Suppressor macrophage (primary cell): ENCODE results near the gene GID8.

Experiments used
- DNase-seq, 4 experiments: peaks; one replicate each; pipeline ENCODE4 v3.0.0-alpha.2; 2020 to 2022

The GID8 gene

DNA sequence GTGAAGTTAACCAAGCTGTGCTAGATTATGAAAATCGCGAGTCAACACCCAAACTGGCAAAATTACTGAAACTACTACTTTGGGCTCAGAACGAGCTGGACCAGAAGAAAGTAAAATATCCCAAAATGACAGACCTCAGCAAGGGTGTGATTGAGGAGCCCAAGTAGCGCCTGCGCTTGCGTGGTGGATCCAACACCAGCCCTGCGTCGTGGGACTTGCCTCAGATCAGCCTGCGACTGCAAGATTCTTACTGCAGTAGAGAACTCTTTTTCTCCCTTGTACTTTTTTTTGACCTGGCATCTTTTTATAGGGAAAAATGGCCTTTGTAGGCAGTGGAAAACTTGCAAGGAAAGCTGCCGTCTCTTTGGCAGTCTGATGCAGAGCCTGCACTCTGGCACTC, 6.8 kb downstream of the GID8 start:
- no peak for DNase-seq

DNA sequence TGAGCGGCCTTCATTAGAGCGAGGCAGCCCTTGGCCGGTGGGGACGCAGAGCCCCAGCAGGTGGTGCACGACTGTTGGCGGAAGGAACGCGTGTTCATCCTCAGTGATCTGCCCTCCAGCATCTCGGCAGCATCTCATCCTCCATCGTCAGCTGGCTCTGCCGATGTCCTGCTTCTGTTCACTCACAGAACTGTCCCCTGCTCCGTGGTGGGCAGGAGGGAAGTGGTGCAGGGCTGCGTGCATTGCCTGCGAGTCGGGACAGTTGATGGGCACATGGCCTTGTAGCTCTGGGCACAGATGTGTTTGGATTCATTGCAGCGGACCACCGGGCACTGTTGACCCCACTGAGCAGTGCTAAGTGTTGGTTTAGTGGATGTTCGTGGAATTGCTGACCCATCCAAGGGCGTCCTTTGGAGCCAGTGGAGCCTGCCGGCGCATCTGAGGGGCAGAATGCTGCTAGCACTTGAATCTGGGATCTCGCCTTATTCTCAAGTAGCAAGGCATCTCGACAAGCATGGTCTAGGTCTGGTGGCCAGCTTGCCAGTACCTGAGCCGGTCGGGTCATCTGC, 7.9 kb downstream of the GID8 start:
- no peak for DNase-seq

DNA sequence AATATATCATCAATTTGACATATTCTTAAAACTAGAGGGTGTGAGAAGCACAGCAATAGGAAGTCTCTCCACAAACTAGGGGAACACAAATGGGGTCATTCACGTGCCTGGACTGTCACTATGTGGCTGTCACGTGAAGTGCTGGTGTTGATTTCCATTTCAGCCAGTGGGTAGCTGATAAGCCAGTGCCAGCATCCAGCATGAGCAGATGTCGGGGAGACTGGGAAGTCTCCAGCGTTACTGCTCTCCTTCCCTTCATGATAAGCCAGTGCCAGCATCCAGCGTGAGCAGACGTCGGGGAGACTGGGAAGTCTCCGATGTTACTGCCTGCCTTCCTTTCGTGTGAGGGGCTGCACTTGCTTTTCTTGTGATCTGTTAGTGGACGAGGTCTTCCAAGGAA, 9.0 kb downstream of the GID8 start:
- DNase-seq: peak in 1 of 4 experiments; percentile 1

DNA sequence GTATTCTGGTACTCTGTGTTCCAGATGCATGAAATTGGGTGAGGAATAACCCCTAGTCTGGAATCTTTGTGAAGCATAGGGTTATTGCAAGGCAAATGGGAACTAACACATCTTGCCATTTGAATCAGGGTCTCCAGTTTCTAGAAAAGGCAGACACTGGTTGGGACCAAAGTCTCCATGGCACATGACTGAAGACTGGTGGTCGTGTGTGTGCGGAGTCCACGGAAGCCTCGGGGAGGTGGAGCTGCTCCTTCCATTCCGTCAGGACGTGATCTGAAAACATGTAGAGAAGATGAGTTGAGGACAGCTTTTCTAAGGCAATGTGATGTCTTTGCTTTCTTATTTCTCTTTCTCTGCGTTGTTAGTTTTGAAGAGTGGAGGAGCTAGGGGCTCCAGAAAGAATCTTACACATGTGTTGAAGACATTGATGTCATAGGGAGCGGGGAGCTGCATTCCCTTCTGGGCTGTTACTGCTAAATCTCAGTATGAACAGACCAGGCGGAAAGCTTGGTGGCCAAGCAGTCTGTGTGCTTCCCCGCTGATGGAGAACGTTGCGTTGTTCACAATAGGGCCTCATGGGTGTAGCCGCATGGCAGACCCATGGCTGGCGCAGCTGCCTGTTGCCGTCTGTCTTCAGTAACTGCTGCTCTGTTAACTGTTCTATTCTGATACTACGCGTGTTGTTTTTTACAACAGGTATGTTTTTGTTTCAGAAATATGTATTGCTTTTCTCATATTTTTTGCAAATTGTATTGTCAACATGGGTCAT, 9.8 kb downstream of the GID8 start:
- peak in 1 of 4 experiments; percentile 1 for DNase-seq

DNA sequence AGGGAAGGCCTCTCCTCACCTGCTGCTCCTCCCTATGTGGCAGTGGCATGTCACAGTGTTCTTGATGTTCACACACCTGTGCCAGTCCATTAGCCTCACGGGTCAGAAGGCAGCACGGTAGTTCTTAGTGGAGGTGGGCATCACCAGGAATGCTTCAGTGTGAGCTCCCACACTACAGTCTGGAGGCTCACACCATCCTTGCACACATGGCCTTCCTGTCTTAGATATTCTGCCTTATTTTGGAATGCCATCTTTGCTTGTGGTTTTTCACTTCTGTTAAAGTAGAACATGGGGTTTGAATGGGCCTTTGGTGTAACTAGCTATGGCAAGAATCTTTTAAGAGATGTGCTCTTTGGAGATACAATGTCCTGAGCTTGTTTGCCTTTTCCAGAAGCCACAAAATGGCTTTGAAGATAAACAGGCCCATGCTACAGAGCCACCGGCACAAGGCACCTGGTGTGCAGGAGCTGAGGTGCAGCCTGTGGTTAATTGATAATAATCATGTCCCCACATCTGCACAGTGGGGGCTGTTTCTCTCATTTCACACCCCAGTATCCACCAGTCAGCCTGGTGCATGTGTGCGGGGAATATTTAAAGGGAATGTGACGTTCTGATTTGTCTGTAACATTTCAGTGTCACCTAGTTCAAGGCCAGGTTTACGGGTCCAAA, 11.3 kb downstream of the GID8 start:
- peak in 1 of 4 experiments; percentile 0 for DNase-seq

DNA sequence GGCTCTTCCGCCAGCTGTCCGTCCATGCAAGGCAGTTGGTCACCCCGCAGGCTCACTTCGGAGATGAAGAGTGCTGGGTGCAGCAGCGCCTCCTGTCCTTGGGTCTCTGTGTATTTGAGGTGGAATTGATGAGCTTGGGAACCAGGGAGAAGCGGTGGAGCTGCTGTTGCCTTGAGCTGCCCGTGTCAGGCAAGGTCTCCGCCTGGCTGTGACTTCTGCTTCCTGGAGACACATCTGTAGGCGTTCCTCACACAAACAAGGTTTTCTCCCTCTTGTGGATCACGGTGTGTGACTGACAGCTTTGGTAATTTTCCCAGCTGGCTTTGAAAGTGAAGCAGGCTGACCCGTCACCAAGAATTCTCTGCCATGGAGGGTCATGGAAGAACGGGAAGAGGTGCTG, 12.0 kb downstream of the GID8 start:
- peak; percentile 29 to 60 (median 50) for DNase-seq

DNA sequence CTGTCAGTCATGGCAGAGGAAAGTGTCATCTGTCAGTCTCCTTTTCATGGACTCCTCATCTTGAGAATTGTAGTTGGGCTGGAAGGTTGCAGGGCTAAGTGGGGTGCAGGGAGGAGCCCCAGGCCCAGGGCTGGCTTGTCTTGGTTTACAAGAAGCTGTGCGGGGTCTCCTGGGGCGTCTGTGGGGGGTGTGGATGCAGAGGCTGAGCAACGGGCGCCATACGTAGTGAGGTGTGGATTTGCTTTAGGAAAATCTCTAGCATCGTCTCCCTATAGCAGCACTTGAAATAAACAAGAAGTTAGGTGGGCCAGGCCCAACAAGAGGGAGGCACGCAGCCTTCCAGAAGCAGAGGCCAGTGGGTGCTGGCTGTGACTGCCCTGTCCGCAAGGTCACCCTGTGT, 12.8 kb downstream of the GID8 start:
- no peak for DNase-seq

DNA sequence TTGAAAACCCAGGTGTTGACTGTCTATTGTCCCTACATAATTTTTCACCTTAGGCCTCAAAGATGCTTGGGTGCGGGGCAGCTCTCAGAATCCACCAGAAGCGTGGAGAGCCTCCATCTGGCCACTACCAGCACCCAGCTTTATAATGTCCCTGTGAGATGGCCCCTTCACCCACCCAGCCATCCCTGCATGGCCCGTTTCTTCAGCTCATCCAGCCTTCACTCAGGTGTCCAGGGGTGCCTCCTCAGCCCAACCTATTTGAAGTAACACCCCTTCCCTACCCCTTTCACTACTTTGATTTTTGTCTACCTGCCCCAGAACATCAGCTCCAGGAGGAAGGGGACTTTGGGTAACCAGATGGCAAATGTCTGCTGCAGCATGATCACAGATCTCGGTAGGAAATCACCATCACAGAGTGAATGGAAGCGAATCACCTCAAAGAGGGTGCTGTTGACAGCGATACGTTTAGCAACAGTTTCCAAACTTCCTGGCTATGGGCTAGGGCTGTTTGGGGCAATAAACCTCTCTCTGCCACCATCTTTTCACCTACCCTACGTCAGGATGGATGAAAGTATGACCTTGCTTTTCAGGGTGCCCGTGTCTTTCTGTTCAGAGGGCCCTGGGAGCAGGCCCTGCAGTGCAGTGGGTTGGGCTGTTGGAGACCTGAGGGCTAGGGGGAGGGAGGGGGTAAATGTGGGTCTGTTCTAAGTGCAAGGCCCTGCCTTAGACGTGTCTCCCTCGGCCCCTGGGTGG, 13.4 kb downstream of the GID8 start:
- DNase-seq: peak in 1 of 4 experiments; percentile 1

DNA sequence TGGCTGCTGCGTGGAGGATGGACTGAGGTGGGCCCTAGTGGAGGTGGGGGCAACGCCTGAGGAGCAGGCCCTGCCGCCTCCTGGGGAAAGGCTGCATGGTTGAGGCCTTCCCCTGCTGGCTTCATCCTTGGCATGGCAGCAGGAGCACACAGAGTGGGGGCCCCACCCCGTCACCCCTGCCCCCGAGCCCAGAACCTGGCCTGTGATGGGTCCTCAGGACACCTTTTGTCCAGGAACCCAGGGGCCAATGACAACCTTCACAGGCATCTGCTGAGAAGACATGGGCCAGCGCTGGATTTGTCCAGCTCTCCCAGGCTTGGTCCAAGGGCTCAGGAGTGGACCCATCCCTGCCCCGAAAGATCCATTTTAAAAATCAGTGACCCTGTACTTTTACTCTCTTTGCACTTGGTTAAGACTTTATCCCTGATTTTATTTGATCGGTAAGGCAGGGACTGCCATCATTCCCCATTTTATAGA, 14.0 kb downstream of the GID8 start:
- no peak for DNase-seq

DNA sequence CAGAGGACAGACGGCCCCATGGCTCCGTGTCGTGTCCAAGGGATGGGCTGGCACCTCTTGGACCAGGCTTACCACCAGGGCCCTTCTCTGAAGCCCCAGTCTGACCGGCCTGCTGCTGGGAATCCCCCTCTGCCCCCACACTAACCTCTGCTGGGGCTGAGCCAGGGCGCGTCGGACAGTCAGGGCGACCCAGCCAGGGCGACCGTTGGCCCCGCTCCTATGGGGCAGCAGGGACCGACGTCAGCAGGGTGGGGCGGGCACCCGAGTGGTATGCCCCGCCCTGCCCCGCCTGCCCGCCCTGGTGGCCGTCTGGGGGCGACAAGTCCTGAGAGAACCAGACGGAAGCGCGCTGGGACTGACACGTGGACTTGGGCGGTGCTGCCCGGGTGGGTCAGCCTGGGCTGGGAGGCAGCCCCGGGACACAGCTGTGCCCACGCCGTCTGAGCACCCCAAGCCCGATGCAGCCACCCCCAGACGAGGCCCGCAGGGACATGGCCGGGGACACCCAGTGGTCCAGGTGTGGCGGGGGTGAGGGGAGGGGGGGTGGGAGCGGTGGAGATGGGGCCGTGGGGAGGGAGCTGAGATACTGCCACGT, 14.5 kb downstream of the GID8 start, which contains the start of gene SLC17A9:
Gene SLC17A9 (plus strand): TSS at position 337 of the 595 bp plus-strand sequence. CDS start 122 bp downstream, at position 459.
- peak; percentile 93 to 97 (median 96) for DNase-seq

DNA sequence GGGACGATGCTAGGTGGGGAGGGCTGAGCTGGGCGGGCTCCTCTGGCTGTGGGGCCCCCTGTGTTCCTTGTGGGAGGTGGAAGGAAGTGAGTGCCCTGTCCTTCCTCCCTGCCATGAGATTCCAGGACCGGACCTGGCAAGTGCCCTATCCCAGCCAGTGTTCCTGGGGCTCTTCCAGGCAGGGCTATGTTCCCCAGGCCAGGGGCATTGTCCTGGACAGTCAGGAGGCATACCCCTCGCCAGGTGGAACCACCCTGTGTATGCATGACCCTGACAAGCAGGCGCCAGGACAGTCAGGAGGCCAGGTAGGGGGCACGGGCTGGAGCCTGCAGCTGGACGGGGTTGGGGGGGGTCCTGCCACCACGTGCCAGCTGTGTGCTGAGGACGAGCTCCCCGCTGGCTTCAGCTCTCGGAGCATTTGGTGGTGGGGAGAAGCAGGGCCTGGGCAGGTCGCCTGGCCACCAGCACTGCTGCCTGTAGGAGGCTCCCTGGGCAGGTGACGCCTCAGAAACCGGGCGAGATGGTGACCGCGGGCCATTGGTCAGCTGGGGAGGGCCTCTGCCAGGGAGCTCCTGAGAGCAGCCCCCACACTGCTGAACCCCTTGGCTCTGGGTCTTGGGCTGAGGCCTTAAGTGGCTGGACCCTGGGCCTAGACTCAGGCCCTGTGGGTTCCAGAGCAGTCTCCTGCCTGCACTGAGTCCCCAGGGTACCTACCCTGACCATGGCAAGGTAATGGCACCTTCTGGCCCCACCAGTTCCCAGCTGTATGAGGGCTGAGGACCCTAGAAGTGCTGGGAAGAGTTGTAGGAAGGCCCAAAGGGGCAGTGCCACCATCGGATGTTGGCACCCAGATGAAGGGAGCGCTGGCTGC, 15.3 kb downstream of the GID8 start:
- peak in 3 of 4 experiments; percentile 21 to 50 (median 31) for DNase-seq

DNA sequence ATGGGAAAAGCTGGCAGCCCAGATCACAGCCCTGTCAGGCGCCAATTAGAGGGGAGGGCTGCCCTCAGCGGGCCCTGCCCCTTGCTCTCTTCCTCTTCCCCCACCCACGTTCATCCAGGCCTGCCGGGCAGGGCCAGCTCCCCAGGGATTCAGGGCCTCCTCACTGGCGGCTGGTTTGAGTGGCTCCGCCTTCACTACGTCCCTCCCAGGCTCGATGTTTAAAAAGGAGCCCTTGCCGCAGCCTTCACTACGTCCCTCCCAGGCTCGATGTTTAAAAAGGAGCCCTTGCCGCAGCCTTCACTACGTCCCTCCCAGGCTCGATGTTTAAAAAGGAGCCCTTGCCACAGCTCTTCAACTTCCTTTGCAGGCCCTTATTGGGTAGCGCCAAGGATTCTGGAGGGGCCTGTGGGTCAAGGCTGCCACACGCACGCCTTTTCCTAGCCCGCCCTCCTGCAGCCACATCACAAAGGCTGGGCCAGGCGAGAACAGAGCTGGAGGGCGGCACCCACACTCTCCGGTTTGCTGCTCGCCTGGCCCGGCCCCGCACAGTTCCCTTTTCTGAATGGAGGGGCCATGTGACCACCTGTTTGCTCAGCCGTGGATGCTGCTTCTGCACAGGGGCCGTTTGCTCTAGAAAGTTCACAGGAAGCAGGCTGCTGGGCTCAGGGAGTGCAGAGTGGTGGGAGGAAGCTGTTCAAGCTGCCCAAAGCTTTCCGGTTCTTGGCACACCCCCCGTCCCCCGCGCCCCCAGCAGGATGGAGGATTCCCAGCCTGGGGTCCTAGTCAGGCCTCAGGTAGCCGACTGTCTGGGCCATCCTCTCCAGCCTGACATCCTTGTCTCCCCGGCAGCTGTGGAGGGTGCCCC, 16.1 kb downstream of the GID8 start:
- peak; percentile 94 to 97 (median 96) for DNase-seq

DNA sequence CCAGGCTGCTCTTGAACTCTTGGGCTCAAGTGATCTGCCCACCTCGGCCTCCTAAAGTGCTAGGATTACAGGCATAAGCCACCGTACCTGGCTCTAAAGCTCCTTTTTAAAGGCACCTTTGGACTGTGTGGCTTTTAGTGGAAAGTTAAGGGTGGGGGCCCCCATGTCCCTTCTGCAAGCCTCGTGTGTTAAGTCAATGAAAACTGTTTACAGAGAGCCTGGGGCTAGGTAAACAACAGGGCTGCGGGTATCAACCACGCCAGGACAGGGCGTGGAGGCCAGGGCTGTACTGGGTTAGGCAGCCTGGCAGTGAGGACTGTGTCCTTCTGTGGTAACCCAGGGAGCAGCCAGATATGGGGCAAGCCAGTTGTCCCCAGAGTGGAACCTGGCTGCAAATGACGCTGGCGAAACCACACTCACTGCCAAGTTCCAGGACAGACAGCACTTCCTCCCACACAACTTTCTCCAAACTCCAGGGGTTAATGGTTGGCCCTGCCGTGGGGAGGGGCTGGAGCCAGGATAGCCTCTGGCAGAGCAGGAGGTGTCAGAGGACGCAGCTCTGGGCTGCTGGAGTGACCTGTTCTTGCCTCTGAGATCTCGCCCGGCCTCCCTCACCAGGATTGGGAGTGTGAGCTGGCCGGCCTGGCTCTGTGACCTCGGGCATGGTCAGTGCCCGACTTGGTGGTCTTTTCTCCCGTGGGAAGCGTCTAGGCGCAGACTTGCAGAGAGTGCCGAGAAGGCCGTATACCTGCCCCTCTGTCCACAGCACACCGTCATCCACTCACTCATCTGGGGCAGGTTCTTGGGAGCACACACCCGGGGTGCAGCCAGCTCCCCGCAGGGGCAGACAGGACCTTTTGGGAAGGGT, 17.8 kb downstream of the GID8 start:
- peak in 3 of 4 experiments; percentile 13 to 31 (median 16) for DNase-seq

DNA sequence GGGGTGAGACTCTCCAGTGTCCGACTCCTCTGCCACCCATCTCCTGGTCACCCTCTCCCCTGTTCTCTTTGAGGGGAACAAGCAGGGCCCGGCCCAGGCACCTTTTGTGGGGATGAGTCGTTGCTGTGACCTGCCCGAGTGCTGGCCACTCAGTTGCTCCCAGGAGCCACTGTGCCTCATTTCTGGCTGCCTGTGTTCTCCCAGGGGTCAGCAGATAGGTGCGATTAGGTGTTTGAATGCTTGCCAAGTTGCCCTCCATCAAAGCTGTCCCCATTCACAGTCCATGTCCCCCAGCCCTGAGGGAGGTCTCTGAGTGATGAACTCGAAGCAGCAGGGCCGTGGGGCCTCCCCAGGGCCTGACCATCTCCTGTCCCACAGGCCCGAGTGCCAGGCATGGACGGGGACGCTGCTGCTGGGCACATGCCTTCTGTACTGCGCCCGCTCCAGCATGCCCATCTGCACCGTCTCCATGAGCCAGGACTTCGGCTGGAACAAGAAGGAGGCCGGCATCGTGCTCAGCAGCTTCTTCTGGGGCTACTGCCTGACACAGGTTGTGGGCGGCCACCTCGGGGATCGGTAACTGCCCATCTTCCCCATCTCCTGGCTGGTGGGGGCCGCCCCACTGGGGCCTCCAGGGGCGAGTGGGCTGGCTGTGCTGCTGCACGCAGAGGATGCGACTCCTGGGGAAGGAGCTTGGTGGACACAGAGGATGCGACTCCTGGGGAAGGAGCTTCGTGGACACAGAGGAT, 18.6 kb downstream of the GID8 start:
- DNase-seq: peak in 1 of 4 experiments; percentile 1

DNA sequence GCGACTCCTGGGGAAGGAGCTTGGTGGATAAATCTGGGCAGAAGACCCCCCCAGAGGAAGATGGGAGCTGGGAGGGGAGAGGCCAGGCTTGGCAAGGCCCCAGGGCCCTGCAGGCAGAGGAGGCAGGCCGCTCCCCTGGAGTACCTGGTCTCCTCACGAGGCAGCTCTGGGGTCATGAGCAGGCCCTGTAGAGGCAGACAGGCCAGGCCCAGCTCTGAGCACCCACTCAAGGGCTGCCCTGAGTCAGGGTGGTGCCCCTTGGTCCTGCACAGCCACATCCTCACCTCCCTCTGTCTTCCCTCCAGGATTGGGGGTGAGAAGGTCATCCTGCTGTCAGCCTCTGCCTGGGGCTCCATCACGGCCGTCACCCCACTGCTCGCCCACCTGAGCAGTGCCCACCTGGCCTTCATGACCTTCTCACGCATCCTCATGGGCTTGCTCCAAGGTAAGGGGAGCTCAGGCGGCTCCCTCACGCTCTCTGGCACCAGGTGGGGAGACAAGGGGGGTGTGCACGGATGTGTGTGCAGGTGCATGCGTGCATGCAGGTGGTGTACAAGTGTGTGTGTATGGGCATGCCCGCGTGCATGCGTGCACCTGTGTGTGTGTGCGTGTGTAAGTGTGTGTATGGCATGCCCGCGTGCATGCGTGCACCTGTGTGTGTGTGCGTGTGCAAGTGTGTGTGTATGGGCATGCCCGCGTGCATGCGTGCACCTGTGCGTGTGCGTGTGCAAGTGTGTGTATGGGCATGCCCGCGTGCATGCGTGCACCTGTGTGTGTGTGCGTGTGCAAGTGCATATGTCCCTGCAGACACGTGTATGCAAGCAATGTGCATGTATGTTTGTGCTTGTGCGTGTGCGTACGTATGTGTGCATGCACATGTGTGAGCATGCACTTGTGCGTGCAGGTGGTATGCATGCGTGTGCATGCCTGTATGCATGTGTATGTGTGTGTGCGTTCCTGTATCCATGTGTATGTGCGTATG, 19.5 kb downstream of the GID8 start:
- no peak for DNase-seq

DNA sequence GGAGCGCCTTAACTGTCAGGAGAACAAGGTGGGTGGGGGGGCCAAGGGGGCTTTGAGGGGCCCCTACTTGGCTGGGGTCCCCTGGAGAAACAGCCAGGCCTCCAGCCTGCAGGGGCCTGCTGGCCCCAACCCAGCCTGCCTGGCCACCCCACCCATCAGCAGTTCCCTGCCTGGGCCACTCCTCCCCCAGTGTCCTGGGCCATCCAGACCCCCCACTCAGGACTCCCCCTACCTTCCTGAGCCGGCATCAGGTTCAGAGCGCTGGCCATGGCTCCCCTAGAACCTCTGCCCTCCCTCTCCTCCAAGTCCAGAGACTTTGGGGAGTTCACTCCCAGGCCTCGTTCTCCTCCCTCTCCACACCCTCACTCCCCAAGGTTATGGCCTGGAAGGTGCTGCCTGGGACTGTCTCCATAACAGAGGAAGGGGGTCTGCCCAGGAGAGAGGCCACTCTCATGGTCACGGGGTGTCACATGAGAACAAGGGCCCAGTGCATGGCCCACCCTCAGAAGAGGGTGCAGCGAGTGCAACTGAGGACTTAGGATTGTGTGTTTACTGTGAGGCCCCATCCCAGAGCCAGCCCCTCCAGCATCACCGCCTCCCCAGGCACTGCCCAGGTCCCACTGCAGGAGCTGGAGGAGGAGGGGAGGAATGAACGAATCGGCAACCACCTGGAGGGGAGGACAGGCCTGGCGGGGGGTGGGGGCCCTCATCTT, 20.6 kb downstream of the GID8 start:
- no peak for DNase-seq
